Pancreas (tissue), 10 donors: ENCODE results near the gene DENND5B. TPM values are rescaled to one million over a fixed set of nuclear protein-coding genes. Genes with fewer than 3 reads are reported as not detected.

ENCODE experiments used
- ATAC-seq, 4 donors: fragments of 200-7000 bp; cut with Tn5 transposase; one replicate each; pipeline versions ENCODE4 v1.8.0 to v1.9.1; 2020; ENCODE audit warnings: mild to moderate bottlenecking in 4 of 4, moderate library complexity in 4 of 4
- DNase-seq, 6 donors: peaks; one replicate each; pipeline ENCODE4 v3.0.0-alpha.2; 2020
- FAIRE-seq: peaks from 2 replicates; lab custom pipeline; 2012; peaks lifted over from hg19 to GRCh38; lab: Jason Lieb, UNC
- H3K27ac ChIP-seq, 4 donors: fragments of 200-600 bp; sonication (generic); 1 replicate in 3 of 4; 2 replicates in 1 of 4; pipeline versions ENCODE4 v1.5.0 to v1.8.0; 2020
- H3K27me3 ChIP-seq, 4 donors: fragments of 200-600 bp; one replicate each; pipeline ENCODE4 v1.8.0; 2021
- H3K36me3 ChIP-seq, 3 donors: fragments of 200-600 bp; sonication (generic) in 1 of 3; one replicate each; pipeline versions ENCODE4 v1.5.0 to v1.8.0; 2020 to 2021
- H3K4me1 ChIP-seq, 3 donors: fragments of 200-600 bp; one replicate each; pipeline ENCODE4 v1.8.0; 2021
- H3K4me3 ChIP-seq, 4 donors: fragments of 200-600 bp; sonication (generic) in 2 of 4; one replicate each; pipeline versions ENCODE4 v1.5.0 to v1.8.0; 2020 to 2021
- H3K9me3 ChIP-seq, 4 donors: fragments of 200-600 bp; one replicate each; pipeline ENCODE4 v1.8.0; 2021
- CTCF ChIP-seq, 4 donors: fragments of 200-600 bp; sonication (generic) in 3 of 4; IDR thresholded peaks; one replicate each; pipeline versions ENCODE4 v1.5.0 to v1.8.0; 2021; ENCODE audit warnings: antibody characterized with exemption in 4 of 4
- WGBS, 2 donors: extraction: QIAGEN DNeasy Blood & Tissue Kit; methylation state at CpG; one replicate each; pipeline ENCODE4 v1.1.7; 2013; 5-methylcytosine and 5-hydroxymethylcytosine counted together
- intact Hi-C, 3 donors: fragments of 100-400 bp; cut with DNase I; formaldehyde crosslinking; loops; one replicate each; pipeline versions ENCODE4 v1.11.1 to v1.14.2; 2022
- polyA plus RNA-seq, 2 donors: library from polyadenylated mRNA; stranded (reverse); fragments of 200-250 nt; gene quantifications; one replicate each; pipeline ENCODE4 v1.2.3, GENCODE V29; 2013
- total RNA-seq, 6 donors: library from RNA; stranded (reverse); fragmentation: NEBNext Ultra II Directional in 4 of 6; extraction: Animal tissue kit (Norgen Biotek cat#: 25700) in 4 of 6; gene quantifications; one replicate each; pipeline versions ENCODE4 v1.2.1 to v1.2.4, GENCODE V29; 2021 to 2023
- donor health status: healthy with polysubstance abuse.
- donor health status: DM: no; HTN: no; CAD: no; lungs with moderate emphysema.
- donor health status: DM: no; HTN: no; CAD: no.
- donor health status: control.
- donor health status: control.
- donor health status: Bipolar disorder and iron deficiency.
- donor health status: DM: yes; HTN: yes; CAD: no.
- donor health status: DM: no; HTN: no; CAD: no.
- donor health status: DM: no; HTN: no; CAD: no.
- donor health status: DM: yes; HTN: yes; CAD: no.

The DENND5B gene
- total and polyA plus RNA-seq, 8 donors, result 2.4 to 11.3 (median 6.9) TPM

- Histone ChIP-seq H3K27ac (no peak overlapping the region), H3K4me3 (no peak overlapping the region), H3K36me3 (no peaks in the 10 kb centered on the region), H3K27me3 (no peaks in the 10 kb centered on the region), H3K4me1 (no peaks in the 10 kb centered on the region), H3K9me3 (no peaks in the 10 kb centered on the region)
- ATAC-seq (no peak), DNase-seq (no peak), FAIRE-seq (no peak)
- intact Hi-C loops, result no loop called here
- no peak for TF ChIP-seq CTCF (IDR thresholded peaks at IDR 0.05)
- 81 to 85% methylated on average over 1 of the region's 1 CpG for WGBS, 2 donors
These were observed 248.7 kb downstream of the DENND5B start for GRCh38 chr12:31342286-31342685.

GRCh38 chr12:31339831-31340622 lies 250.9 kb downstream of the DENND5B start:
- intact Hi-C loops, result no loop called here
- Histone ChIP-seq H3K27me3 (no peaks in the 10 kb centered on the region), H3K4me1 (no peaks in the 10 kb centered on the region), H3K4me3 (no peak overlapping the region), H3K9me3 (no peaks in the 10 kb centered on the region), H3K27ac (no peak overlapping the region), H3K36me3 (no peaks in the 10 kb centered on the region)
- 69 to 73% methylated on average over 10 of the region's 10 CpGs for WGBS, 2 donors
- no peak for FAIRE-seq
- TF ChIP-seq CTCF (IDR thresholded peaks at IDR 0.05), result no peak
- ATAC-seq, result no peak
- DNase-seq, result no peak

DNA sequence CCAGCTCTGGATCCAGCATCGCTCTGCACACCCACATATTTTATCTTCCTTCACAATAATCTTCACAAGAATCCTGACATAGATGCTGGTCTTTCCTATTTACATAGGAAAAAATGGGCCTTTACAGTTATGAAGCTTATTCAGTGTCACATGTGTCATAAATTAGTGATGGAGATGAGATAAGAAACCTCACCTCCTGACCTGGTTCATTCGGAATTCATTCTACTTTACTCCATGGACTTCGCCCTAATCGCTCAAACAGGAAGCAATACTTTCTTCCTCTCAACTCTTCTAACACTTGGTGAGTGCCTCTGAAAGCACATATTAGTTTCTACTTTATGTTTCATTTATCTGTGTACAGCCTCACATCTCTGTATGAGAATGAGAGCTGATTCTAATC lies 253.0 kb downstream of the DENND5B start:
- TF ChIP-seq CTCF (IDR thresholded peaks at IDR 0.05), result no peak
- intact Hi-C loops, result no loop called here
- Histone ChIP-seq H3K4me1 (no peaks in the 10 kb centered on the region), H3K27me3 (no peaks in the 10 kb centered on the region), H3K27ac (no peak overlapping the region), H3K9me3 (no peaks in the 10 kb centered on the region), H3K36me3 (no peaks in the 10 kb centered on the region), H3K4me3 (no peak overlapping the region)
- WGBS, 2 donors, result 63 to 65% methylated on average over 4 of the region's 4 CpGs
- DNase-seq, result no peak
- no peak for ATAC-seq
- FAIRE-seq, result no peak

Other genes with a start within 250 kb of the DENND5B start
- gene ETFBKMT, start 68.6 kb upstream of the DENND5B start, total RNA-seq, result 1 to 10 TPM; 2.0 to 4.6 (median 3.1) TPM
- 1 to 10 TPM; 1.8 to 2.8 TPM for gene ETFBKMT, start 68.6 kb upstream of the DENND5B start, polyA plus RNA-seq
- 1 to 10 TPM; 3.5 to 6.1 (median 4.8) TPM for gene AMN1, start 137.9 kb upstream of the DENND5B start, total RNA-seq
- 1 to 10 TPM; 4.7 to 8.4 TPM for gene AMN1, start 137.9 kb upstream of the DENND5B start, polyA plus RNA-seq